HepG2 (cell line): ENCODE measurements around the gene C5. TPM values are rescaled to one million over a fixed set of nuclear protein-coding genes. Genes with fewer than 3 reads are reported as not detected.

Source experiments
- ATAC-seq: fragments of 200-7000 bp; cut with Tn5 transposase; 3 replicates; pipeline ENCODE4 v1.9.1; 2020; ENCODE audit warnings: mild to moderate bottlenecking, moderate library complexity
- BruUV-seq: library from RNA; stranded (reverse); fragments of 400-500 nt; replicated peaks from 2 replicates; lab custom pipeline; 2021; lab: Mats Ljungman, UMichigan
- CTCF ChIA-PET: fragments of 300-600 bp; formaldehyde crosslinking; extraction: SDS; loops from one replicate; lab custom pipeline; 2021; ENCODE audit warnings: low total read pairs, inconsistent platforms, low intra/inter-chr PET ratio; lab: Yijun Ruan, JAX
- POLR2A ChIA-PET: fragments of 350-600 bp; sonication (Branson Sonifier 250); formaldehyde crosslinking; loops from one replicate; lab custom pipeline; 2020; ENCODE audit warnings: antibody characterized with exemption, inconsistent platforms; lab: Yijun Ruan, JAX
- DNase-seq: peaks from one replicate; pipeline ENCODE4 v3.0.0-alpha.2; 2015; ENCODE audit warnings: low spot score
- FAIRE-seq: peaks from 3 replicates; lab custom pipeline; 2011; peaks lifted over from hg19 to GRCh38; lab: Jason Lieb, UNC
- H2AFZ ChIP-seq: one replicate; pipeline ENCODE4 v1.6.1; 2011; ENCODE audit warnings: low read length, inconsistent platforms
- H3K27ac ChIP-seq: fragments of 300-600 bp; 3 replicates; pipeline ENCODE4 v1.8.0; 2011; ENCODE audit warnings: mixed run types, mild to moderate bottlenecking, mixed read lengths, low read length, inconsistent platforms; ENCODE audit not compliant: insufficient read depth; ENCODE audit errors: extremely low read length
- H3K27me3 ChIP-seq, 2 experiments: fragments of 200-600 bp in 1 of 2; 2 replicates in 1 of 2; 3 replicates in 1 of 2; pipeline versions ENCODE4 v1.6.0 to v1.8.0; 2011; ENCODE audit warnings: low read length in 2 of 2, mild to moderate bottlenecking in 2 of 2, moderate library complexity in 2 of 2, inconsistent platforms in 1 of 2; ENCODE audit not compliant: insufficient read depth in 2 of 2, control insufficient read depth in 1 of 2
- H3K36me3 ChIP-seq, 2 experiments: fragments of 200-600 bp in 1 of 2; replicated peaks in 1 of 2; 2 replicates in 1 of 2; 3 replicates in 1 of 2; pipeline versions ENCODE4 v1.5.1 to v1.8.0; 2011; ENCODE audit warnings: low read length in 2 of 2, inconsistent platforms in 1 of 2; ENCODE audit not compliant: insufficient read depth in 2 of 2, control insufficient read depth in 1 of 2
- H3K4me1 ChIP-seq: 2 replicates; pipeline ENCODE4 v1.5.1; 2012; ENCODE audit warnings: low read length, inconsistent platforms; ENCODE audit not compliant: insufficient read depth
- H3K4me2 ChIP-seq: 2 replicates; pipeline ENCODE4 v1.6.0; 2011; ENCODE audit warnings: low read depth, low read length, inconsistent platforms
- H3K4me3 ChIP-seq, 3 experiments: fragments of 200-600 bp in 1 of 3; sonication (generic), shearing (Covaris generic) in 1 of 3; replicated peaks in 1 of 3; 2 replicates each; pipeline ENCODE4 v1.5.1; 2011 to 2016; ENCODE audit warnings: low read length in 3 of 3, inconsistent platforms in 2 of 3, low read depth in 2 of 3, mild to moderate bottlenecking in 2 of 3, control low read depth in 1 of 3, mixed read lengths in 1 of 3; ENCODE audit not compliant: insufficient read depth in 1 of 3
- H3K79me2 ChIP-seq: one replicate; pipeline ENCODE4 v1.6.1; 2011; ENCODE audit warnings: low read length, inconsistent platforms; ENCODE audit not compliant: insufficient read depth
- H3K9ac ChIP-seq: 2 replicates; pipeline ENCODE4 v1.6.0; 2011; ENCODE audit warnings: mild to moderate bottlenecking, low read depth, low read length, inconsistent platforms; ENCODE audit not compliant: insufficient read depth
- H3K9me3 ChIP-seq: 2 replicates; pipeline ENCODE4 v1.5.1; 2012; ENCODE audit warnings: mild to moderate bottlenecking, low read length
- H4K20me1 ChIP-seq: 2 replicates; pipeline ENCODE4 v1.6.0; 2011; ENCODE audit warnings: inconsistent platforms, mild to moderate bottlenecking, low read length, moderate library complexity; ENCODE audit not compliant: insufficient read depth
- ATF3 ChIP-seq: sonication (generic); formaldehyde crosslinking; IDR thresholded peaks from 2 replicates; pipeline ENCODE4 v1.4.0; 2020; ENCODE audit warnings: missing genetic modification reagents
- CC2D1A ChIP-seq: sonication (generic); formaldehyde crosslinking; IDR thresholded peaks from 2 replicates; pipeline ENCODE4 v1.8.1; 2023; ENCODE audit warnings: mild to moderate bottlenecking, missing genetic modification reagents
- DMTF1 ChIP-seq: sonication (generic); formaldehyde crosslinking; IDR thresholded peaks from 2 replicates; pipeline ENCODE4 v1.4.0; 2020; ENCODE audit warnings: mild to moderate bottlenecking, missing genetic modification reagents
- GTF3A ChIP-seq: sonication (generic); formaldehyde crosslinking; conservative IDR thresholded peaks from 2 replicates; pipeline ENCODE4 v1.4.0; 2020; ENCODE audit warnings: mild to moderate bottlenecking, missing genetic modification reagents
- MAFK ChIP-seq, 2 experiments: IDR thresholded peaks in 1 of 2; conservative IDR thresholded peaks in 1 of 2; 2 replicates each; pipeline ENCODE4 v1.6.1; 2011; ENCODE audit warnings: improper control_type of control experiment in 2 of 2, low read length in 2 of 2
- MLLT10 ChIP-seq: sonication (generic); formaldehyde crosslinking; IDR thresholded peaks from 2 replicates; pipeline ENCODE4 v1.4.0; 2020; ENCODE audit warnings: missing genetic modification reagents
- PAXIP1 ChIP-seq: sonication (generic); formaldehyde crosslinking; conservative IDR thresholded peaks from 2 replicates; pipeline ENCODE4 v1.4.0; 2020; ENCODE audit warnings: mild to moderate bottlenecking, missing genetic modification reagents, moderate library complexity
- PRMT3 ChIP-seq: sonication (generic); formaldehyde crosslinking; IDR thresholded peaks from 2 replicates; pipeline ENCODE4 v1.8.1; 2022; ENCODE audit warnings: low read depth, mild to moderate bottlenecking, moderate library complexity, missing genetic modification reagents, borderline replicate concordance
- SUZ12 ChIP-seq: fragments of 150-350 bp; IDR thresholded peaks from 2 replicates; pipeline ENCODE4 v1.6.1; 2014; ENCODE audit warnings: low read depth, low read length
- TEAD2 ChIP-seq: sonication (generic); formaldehyde crosslinking; IDR thresholded peaks from 2 replicates; pipeline ENCODE4 v1.9.0; 2021; ENCODE audit warnings: missing genetic modification reagents
- ZBTB21 ChIP-seq: sonication (generic); formaldehyde crosslinking; IDR thresholded peaks from 2 replicates; pipeline ENCODE4 v1.4.0; 2020; ENCODE audit warnings: missing genetic modification reagents
- ZBTB39 ChIP-seq: sonication (generic); formaldehyde crosslinking; IDR thresholded peaks from 2 replicates; pipeline ENCODE4 v1.5.0; 2020; ENCODE audit warnings: missing genetic modification reagents
- ZNF160 ChIP-seq: sonication (generic); formaldehyde crosslinking; IDR thresholded peaks from 2 replicates; pipeline ENCODE4 v1.8.0; 2022; ENCODE audit warnings: mild to moderate bottlenecking, inconsistent platforms, missing genetic modification reagents
- ZNF570 ChIP-seq: sonication (generic); formaldehyde crosslinking; IDR thresholded peaks from 2 replicates; pipeline ENCODE4 v1.4.0; 2020; ENCODE audit warnings: mild to moderate bottlenecking, missing genetic modification reagents, borderline replicate concordance
- ZNF670 ChIP-seq: sonication (generic); formaldehyde crosslinking; IDR thresholded peaks from 2 replicates; pipeline ENCODE4 v1.8.0; 2022; ENCODE audit warnings: mild to moderate bottlenecking, missing genetic modification reagents, borderline replicate concordance
- WGBS: methylation state at CpG from one replicate; pipeline ENCODE4 v1.1.6; 2017; ENCODE audit warnings: low lambda C conversion rate; 5-methylcytosine and 5-hydroxymethylcytosine counted together
- in situ Hi-C: cut with HindIII; loops from 2 replicates; pipeline ENCODE4 v1.10.0; 2017; ENCODE audit warnings: low pct_unique_long_range_greater_than_20kb; ENCODE audit not compliant: extremely low pct_ligation_motif_present
- intact Hi-C: fragments of 100-400 bp; cut with micrococcal nuclease; formaldehyde crosslinking; loops from one replicate; pipeline ENCODE4 v1.10.0; 2022; ENCODE audit not compliant: unreplicated experiment
- polyA plus RNA-seq, 8 experiments: library from polyadenylated mRNA; depleted of rRNA in 3 of 8; stranded (reverse) in 7 of 8; unstranded in 1 of 8; fragments of >200 nt; fragmentation: Illumina TruSeq in 4 of 8; extraction: Trizol in 4 of 8; gene quantifications; 2 replicates each; pipeline versions ENCODE4 v1.2.1 to v1.2.3, GENCODE V29; 2011 to 2016; ENCODE audit warnings: low read depth in 4 of 8, missing spikeins in 1 of 8, mixed read lengths in 1 of 8; ENCODE audit not compliant: insufficient read depth in 1 of 8
- total RNA-seq, 5 experiments: library from RNA; depleted of rRNA; stranded (reverse); fragments of >200 nt; fragmentation: Illumina TruSeq; extraction: Trizol; gene quantifications; 2 replicates each; pipeline ENCODE4 v1.2.3, GENCODE V29; 2016; ENCODE audit warnings: low read depth in 1 of 5
- TF ChIP-seq, protein P1 (sequence below): sonication (generic); formaldehyde crosslinking; IDR thresholded peaks from 2 replicates; pipeline ENCODE4 v1.4.0; 2020; ENCODE audit warnings: missing genetic modification reagents

The C5 gene
- total and polyA plus RNA-seq, 2 of the 13 experiments (the other 11 are each of a cell fraction or from before 2014, with no cell fraction given): 57.6 to 192 TPM

DNA sequence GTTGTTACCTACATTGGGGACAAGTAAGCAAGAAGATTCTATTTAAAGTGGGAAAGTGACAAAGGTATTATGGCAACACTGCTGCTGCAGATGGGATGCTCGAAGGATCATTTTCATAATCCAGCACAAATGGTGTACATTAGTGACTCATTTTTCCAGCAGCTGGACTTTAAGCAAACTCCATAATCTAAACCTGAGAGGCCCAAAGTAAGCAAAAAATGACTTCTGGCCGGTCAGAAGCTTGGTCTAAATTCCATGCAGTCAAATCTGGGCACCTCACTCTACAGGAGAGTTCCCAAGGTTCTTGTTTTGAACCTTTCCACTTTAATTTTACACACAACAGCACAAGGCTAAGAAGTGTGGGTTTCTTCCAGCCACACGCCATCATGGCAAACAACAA is 79.8 kb downstream of the C5 start:
- Histone ChIP-seq H3K79me2 (no peaks in the 10 kb centered on the region), H3K27ac (no peak overlapping the region), H3K9me3 (no peaks in the 10 kb centered on the region), H4K20me1 (no peaks in the 10 kb centered on the region), H3K27me3 (no peaks in the 10 kb centered on the region), H3K9ac (no peak overlapping the region), H3K36me3 (peaks cover 14 to 42% of the 10 kb centered on the region in 2 experiments), H3K4me3 (no peak overlapping the region), H3K4me2 (no peak overlapping the region), H2AFZ (no peak overlapping the region), H3K4me1 (peaks cover 13% of the 10 kb centered on the region)
- ATAC-seq (peak; percentile 69), FAIRE-seq (no peak), DNase-seq (peak; percentile 20)
- 58% methylated on average over 3 of the region's 3 CpGs for WGBS
- CTCF ChIA-PET: no interaction called here
- no TSS peak for BruUV-seq
- in situ Hi-C loops: no loop called here
- POLR2A ChIA-PET: no interaction called here
- intact Hi-C loops: no loop called here
- TF ChIP-seq, protein P1, sequence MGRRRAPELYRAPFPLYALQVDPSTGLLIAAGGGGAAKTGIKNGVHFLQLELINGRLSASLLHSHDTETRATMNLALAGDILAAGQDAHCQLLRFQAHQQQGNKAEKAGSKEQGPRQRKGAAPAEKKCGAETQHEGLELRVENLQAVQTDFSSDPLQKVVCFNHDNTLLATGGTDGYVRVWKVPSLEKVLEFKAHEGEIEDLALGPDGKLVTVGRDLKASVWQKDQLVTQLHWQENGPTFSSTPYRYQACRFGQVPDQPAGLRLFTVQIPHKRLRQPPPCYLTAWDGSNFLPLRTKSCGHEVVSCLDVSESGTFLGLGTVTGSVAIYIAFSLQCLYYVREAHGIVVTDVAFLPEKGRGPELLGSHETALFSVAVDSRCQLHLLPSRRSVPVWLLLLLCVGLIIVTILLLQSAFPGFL (CRISPR knock-in tag): no peak
- TF ChIP-seq ZNF670: no peak
- no peak for TF ChIP-seq ZNF570 (CRISPR knock-in tag)
- TF ChIP-seq ZNF160: no peak
- no peak for TF ChIP-seq DMTF1 (CRISPR knock-in tag)
- no peak for TF ChIP-seq ATF3 (CRISPR knock-in tag)
- no peak for TF ChIP-seq TEAD2 (CRISPR knock-in tag)
- no peak for TF ChIP-seq ZBTB39 (CRISPR knock-in tag)
- no peak for TF ChIP-seq SUZ12
- no peak for TF ChIP-seq MLLT10 (CRISPR knock-in tag)
- no peak for TF ChIP-seq CC2D1A
- no peak for TF ChIP-seq GTF3A
- TF ChIP-seq PAXIP1 (CRISPR knock-in tag): peak; percentile 32; the same call in 1 of the 2 replicates
- no peak for TF ChIP-seq ZBTB21 (CRISPR knock-in tag)
- peak in 1 of 2 experiments; percentile 22; a peak in 1 of 4 replicates for TF ChIP-seq MAFK (conservative IDR thresholded peaks at IDR 0.05 in 1 of 2, IDR thresholded peaks at IDR 0.05 in 1 of 2; ENCODE audit: low read length in 2 of 2)
- TF ChIP-seq PRMT3: no peak
